ENCODE data around the gene PRRX2.

DNA sequence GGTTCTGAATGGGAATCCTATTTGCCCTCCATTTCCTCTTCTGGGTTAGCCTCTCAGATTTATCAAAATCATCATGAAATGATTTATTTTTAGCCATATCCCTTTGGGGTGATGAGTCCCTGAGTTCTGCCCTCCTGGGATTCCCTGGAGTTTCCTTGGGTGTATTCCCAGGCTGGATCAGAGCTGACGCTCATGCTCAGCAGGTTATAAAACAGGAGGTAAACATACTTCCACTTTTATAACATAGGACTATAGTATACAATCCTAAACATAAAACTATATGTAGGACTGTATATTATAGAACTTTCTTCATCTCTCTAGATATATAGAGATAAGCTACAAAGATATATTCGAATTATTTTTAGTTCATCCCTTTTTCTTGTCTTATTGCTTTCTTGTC is 4.4 kb upstream of the PRRX2 start:
- TF ChIP-seq CTCF (IDR thresholded peaks at IDR 0.05 in 4 of 5, conservative IDR thresholded peaks at IDR 0.05 in 1 of 5) (no peak), POLR2A (IDR thresholded peaks at IDR 0.05) (no peak)

Data from gastrocnemius medialis (tissue), 4 donors.